Measurements from ENCODE around the gene TTLL11. TPM values are rescaled to one million over a fixed set of nuclear protein-coding genes. Genes with fewer than 3 reads are reported as not detected.

Gene TTLL11
- total RNA-seq, 1 experiment from 2014 or later: 2.3 TPM

- H3K4me1 ChIP-seq (replicated peaks; ENCODE audit: insufficient read depth): peaks cover 10% of the 10 kb centered on the region
- no TSS peak for BruUV-seq (replicated peaks)
- no peaks in the 10 kb centered on the region for H4K20me1 ChIP-seq (ENCODE audit: insufficient read depth)
- intact Hi-C loops (cut with micrococcal nuclease; ENCODE audit: unreplicated experiment): no loop called here
- no peaks in the 10 kb centered on the region for H3K9me2 ChIP-seq (ENCODE audit: insufficient read depth)
- CTCF ChIA-PET: no interaction called here
- H3K27ac ChIP-seq: no peak overlapping the region
- TF ChIP-seq EZH2 (IDR thresholded peaks at IDR 0.05; ENCODE audit: low read depth) (no peak), CTCF (conservative IDR thresholded peaks at IDR 0.05) (no peak)
- H3K4me2 ChIP-seq: no peak overlapping the region
- H3F3A ChIP-seq (ENCODE audit: insufficient read depth, low read depth): no peaks in the 10 kb centered on the region; the same call in 1 of the 2 replicates
- no peaks in the 10 kb centered on the region for H3K27me3 ChIP-seq (ENCODE audit: insufficient read depth, low read depth)
- no peaks in the 10 kb centered on the region for H3K36me3 ChIP-seq (ENCODE audit: low read depth)
- no peak overlapping the region for H2AFZ ChIP-seq
- H3K79me2 ChIP-seq (ENCODE audit: low read depth): no peaks in the 10 kb centered on the region
- DNase-seq: no peak
- no peaks in the 10 kb centered on the region for H3K9me3 ChIP-seq (ENCODE audit: insufficient read depth, low read depth)
- POLR2A ChIA-PET (ENCODE audit: unreplicated experiment): no interaction called here
- H3K4me3 ChIP-seq: no peak overlapping the region
These were observed 178.4 kb downstream of the TTLL11 start for GRCh38 chr9:121914604-121915303.

- Histone ChIP-seq H3K27me3 (ENCODE audit: insufficient read depth, low read depth) (no peaks in the 10 kb centered on the region), H3K4me1 (replicated peaks; ENCODE audit: insufficient read depth) (peaks cover 10% of the 10 kb centered on the region), H3K79me2 (ENCODE audit: low read depth) (no peaks in the 10 kb centered on the region), H3K9me2 (ENCODE audit: insufficient read depth) (no peaks in the 10 kb centered on the region), H3K4me3 (no peak overlapping the region), H2AFZ (no peak overlapping the region), H4K20me1 (ENCODE audit: insufficient read depth) (no peaks in the 10 kb centered on the region), H3F3A (ENCODE audit: insufficient read depth, low read depth) (no peaks in the 10 kb centered on the region; the same call in 1 of the 2 replicates), H3K36me3 (ENCODE audit: low read depth) (no peaks in the 10 kb centered on the region), H3K27ac (no peak overlapping the region), H3K4me2 (no peak overlapping the region), H3K9me3 (ENCODE audit: insufficient read depth, low read depth) (no peaks in the 10 kb centered on the region)
- BruUV-seq (replicated peaks): no TSS peak
- TF ChIP-seq EZH2 (IDR thresholded peaks at IDR 0.05; ENCODE audit: low read depth) (no peak), CTCF (conservative IDR thresholded peaks at IDR 0.05) (no peak)
- CTCF ChIA-PET: no interaction called here
- POLR2A ChIA-PET (ENCODE audit: unreplicated experiment): no interaction called here
- intact Hi-C loops (cut with micrococcal nuclease; ENCODE audit: unreplicated experiment): no loop called here
- DNase-seq: no peak
These were observed 179.0 kb downstream of the TTLL11 start for GRCh38 chr9:121914017-121914595.

- ChIA-PET CTCF (no interaction called here), POLR2A (ENCODE audit: unreplicated experiment) (no interaction called here)
- Histone ChIP-seq H3K9me3 (ENCODE audit: insufficient read depth, low read depth) (no peaks in the 10 kb centered on the region), H3K36me3 (ENCODE audit: low read depth) (no peaks in the 10 kb centered on the region), H3K27ac (peak overlapping the region; percentile 37; the same call in 1 of the 2 replicates), H3K9me2 (ENCODE audit: insufficient read depth) (no peaks in the 10 kb centered on the region), H3F3A (ENCODE audit: insufficient read depth, low read depth) (no peaks in the 10 kb centered on the region; the same call in 1 of the 2 replicates), H3K4me3 (no peak overlapping the region), H4K20me1 (ENCODE audit: insufficient read depth) (no peaks in the 10 kb centered on the region), H2AFZ (no peak overlapping the region), H3K4me2 (peak overlapping the region; percentile 16; the same call in 1 of the 2 replicates), H3K4me1 (replicated peaks; ENCODE audit: insufficient read depth) (peaks cover 10% of the 10 kb centered on the region), H3K27me3 (ENCODE audit: insufficient read depth, low read depth) (no peaks in the 10 kb centered on the region), H3K79me2 (ENCODE audit: low read depth) (no peaks in the 10 kb centered on the region)
- TF ChIP-seq EZH2 (IDR thresholded peaks at IDR 0.05; ENCODE audit: low read depth) (no peak), CTCF (conservative IDR thresholded peaks at IDR 0.05) (no peak)
- no TSS peak for BruUV-seq (replicated peaks)
- intact Hi-C loops (cut with micrococcal nuclease; ENCODE audit: unreplicated experiment): no loop called here
- DNase-seq: peak; percentile 17 to 59
These were observed 180.1 kb downstream of the TTLL11 start for GRCh38 chr9:121912812-121913627.

Data from PC-9 (cell line).